Mammary epithelial cell (primary cell): ENCODE data around the gene INTU.

Source experiments
- EZH2 ChIP-seq: IDR thresholded peaks from 2 replicates; pipeline ENCODE4 v1.6.1; 2012; ENCODE audit warnings: low read length, inconsistent platforms, borderline replicate concordance
- TF ChIP-seq, protein P1 (sequence below), 2 donors: IDR thresholded peaks in 1 of 2; conservative IDR thresholded peaks in 1 of 2; 2 replicates each; pipeline ENCODE4 v1.5.1; 2011 to 2012; ENCODE audit warnings: inconsistent platforms in 2 of 2, low read length in 2 of 2, mild to moderate bottlenecking in 2 of 2, control low read depth in 1 of 2, low read depth in 1 of 2; ENCODE audit not compliant: insufficient read depth in 1 of 2; ENCODE audit errors: extremely low read depth in 1 of 2

DNA sequence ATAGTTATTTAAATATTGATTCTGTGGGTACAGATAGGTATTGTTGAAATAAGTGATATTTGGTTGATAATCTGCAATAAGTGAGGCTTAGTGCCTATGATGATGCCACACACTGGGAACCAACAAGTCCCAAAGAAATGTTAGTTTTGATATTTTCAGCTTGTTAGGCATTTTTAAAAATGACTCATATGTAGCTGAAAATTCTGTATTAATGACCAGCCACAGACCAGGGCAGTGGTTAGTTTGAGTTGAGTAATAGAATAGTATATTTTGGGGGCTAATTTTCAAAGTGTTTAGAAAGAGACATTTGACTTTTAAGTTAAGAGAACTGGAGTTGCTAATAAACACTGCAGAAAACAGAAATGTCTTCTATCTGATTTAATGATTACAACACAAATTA is 9.4 kb downstream of the INTU start:
- TF ChIP-seq, protein P1, sequence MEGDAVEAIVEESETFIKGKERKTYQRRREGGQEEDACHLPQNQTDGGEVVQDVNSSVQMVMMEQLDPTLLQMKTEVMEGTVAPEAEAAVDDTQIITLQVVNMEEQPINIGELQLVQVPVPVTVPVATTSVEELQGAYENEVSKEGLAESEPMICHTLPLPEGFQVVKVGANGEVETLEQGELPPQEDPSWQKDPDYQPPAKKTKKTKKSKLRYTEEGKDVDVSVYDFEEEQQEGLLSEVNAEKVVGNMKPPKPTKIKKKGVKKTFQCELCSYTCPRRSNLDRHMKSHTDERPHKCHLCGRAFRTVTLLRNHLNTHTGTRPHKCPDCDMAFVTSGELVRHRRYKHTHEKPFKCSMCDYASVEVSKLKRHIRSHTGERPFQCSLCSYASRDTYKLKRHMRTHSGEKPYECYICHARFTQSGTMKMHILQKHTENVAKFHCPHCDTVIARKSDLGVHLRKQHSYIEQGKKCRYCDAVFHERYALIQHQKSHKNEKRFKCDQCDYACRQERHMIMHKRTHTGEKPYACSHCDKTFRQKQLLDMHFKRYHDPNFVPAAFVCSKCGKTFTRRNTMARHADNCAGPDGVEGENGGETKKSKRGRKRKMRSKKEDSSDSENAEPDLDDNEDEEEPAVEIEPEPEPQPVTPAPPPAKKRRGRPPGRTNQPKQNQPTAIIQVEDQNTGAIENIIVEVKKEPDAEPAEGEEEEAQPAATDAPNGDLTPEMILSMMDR (conservative IDR thresholded peaks at IDR 0.05 in 1 of 2, IDR thresholded peaks at IDR 0.05 in 1 of 2; ENCODE audit: extremely low read depth in 1 of 2, insufficient read depth in 1 of 2, low read depth in 1 of 2, low read length in 2 of 2): no peak
- no peak for TF ChIP-seq EZH2
